Keratinocyte (primary cell): ENCODE measurements around the gene SCD5.

Source experiments
- EZH2 ChIP-seq: IDR thresholded peaks from one replicate; pipeline ENCODE4 v1.6.1; 2012; ENCODE audit warnings: inconsistent platforms, mild to moderate bottlenecking, low read length, moderate library complexity
- TF ChIP-seq, protein P1 (sequence below), 3 experiments: IDR thresholded peaks in 1 of 3; conservative IDR thresholded peaks in 1 of 3; optimal IDR thresholded peaks in 1 of 3; 2 replicates in 2 of 3; 3 replicates in 1 of 3; pipeline versions ENCODE3 to v1.5.1; 2011; ENCODE audit warnings: low read length in 3 of 3, mild to moderate bottlenecking in 3 of 3, moderate library complexity in 2 of 3, control low read depth in 1 of 3, inconsistent platforms in 1 of 3; ENCODE audit not compliant: insufficient read depth in 2 of 3; ENCODE audit errors: extremely low read depth in 1 of 3

DNA sequence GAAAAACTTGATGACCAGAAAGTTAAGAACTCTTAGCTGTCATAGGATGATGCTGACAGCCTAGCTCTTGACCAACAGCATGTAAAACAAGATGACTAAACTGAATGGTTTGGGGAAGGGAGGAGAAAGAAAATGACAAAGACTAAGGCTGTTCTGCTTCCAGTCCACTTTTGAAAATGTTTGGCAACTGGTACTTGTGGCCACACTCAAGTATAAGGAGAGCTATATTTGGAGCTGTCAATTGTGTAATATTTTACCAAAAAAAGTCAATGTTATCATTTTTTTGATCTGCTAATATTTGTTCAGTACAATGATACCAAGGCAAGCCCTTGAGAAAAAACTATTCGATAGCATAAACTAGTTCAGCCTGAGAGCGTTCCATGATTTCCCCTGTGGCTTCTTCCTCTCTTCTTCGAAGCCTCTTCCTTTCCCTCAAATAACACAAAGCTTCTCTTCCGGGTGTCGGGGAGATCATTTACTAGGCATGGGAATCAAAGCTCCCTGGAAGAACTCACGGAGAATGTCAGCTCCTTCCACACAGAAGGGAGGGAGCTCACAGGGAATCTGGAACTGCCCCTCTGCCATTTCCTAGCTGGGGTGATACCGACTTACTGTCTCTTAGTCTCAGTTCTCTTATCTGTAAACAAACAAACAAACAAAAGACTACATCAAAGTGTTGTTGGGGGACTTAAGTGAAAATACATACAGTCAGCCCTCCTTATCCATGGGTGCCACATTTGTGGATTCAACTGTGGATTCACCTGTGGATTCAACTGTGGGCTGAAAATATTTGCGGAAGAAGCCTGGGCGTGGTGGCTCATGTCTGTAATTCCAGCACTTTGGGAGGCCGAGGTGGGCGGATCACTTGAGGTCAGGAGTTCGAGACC lies 82.6 kb downstream of the SCD5 start:
- TF ChIP-seq EZH2: no peak
- TF ChIP-seq, protein P1, sequence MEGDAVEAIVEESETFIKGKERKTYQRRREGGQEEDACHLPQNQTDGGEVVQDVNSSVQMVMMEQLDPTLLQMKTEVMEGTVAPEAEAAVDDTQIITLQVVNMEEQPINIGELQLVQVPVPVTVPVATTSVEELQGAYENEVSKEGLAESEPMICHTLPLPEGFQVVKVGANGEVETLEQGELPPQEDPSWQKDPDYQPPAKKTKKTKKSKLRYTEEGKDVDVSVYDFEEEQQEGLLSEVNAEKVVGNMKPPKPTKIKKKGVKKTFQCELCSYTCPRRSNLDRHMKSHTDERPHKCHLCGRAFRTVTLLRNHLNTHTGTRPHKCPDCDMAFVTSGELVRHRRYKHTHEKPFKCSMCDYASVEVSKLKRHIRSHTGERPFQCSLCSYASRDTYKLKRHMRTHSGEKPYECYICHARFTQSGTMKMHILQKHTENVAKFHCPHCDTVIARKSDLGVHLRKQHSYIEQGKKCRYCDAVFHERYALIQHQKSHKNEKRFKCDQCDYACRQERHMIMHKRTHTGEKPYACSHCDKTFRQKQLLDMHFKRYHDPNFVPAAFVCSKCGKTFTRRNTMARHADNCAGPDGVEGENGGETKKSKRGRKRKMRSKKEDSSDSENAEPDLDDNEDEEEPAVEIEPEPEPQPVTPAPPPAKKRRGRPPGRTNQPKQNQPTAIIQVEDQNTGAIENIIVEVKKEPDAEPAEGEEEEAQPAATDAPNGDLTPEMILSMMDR (optimal IDR thresholded peaks at IDR 0.05 in 1 of 3, IDR thresholded peaks at IDR 0.05 in 1 of 3, conservative IDR thresholded peaks at IDR 0.05 in 1 of 3; ENCODE audit: extremely low read depth in 1 of 3, insufficient read depth in 2 of 3, low read length in 3 of 3): no peak
